HG03139 (cell line): ENCODE measurements around the gene MAEL.

Experiments used
- ATAC-seq: cut with Tn5 transposase; IDR thresholded peaks from one replicate; pipeline ENCODE4 v1.9.1; 2021; ENCODE audit not compliant: unreplicated experiment

Gene MAEL

DNA sequence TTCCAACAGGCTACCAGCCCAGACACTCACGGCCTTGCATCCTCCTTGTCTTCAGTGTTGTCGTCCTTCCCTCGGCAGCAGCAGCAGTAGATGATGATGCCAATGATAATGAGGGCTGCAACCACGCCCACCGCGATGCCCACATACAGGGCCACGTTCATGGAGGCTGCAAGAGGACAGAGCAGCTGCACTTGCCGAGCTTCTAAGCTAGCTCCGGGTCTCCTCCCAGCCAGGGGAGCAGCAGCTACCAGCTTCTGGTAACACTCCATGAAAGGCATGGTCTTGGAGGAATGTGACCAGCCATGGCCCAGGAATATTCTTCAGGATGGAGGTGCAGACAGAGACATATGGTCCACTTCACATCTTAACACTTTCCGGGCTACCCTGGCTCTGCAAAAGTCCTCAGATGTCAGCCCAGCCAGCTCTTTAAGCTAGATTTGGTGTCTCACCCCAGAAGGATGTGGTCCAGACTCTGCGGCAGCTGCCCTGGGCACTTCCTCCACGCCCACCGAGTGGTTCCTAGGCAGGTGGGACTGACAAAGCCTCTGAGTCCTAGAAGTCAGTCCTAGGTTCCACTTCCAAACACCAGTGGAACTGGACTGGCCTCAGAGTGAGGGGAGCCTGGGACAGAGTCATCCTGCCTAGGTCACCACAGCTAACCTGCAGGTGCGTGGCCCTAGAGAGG lies 66.0 kb downstream of the MAEL start:
- no peak for ATAC-seq

DNA sequence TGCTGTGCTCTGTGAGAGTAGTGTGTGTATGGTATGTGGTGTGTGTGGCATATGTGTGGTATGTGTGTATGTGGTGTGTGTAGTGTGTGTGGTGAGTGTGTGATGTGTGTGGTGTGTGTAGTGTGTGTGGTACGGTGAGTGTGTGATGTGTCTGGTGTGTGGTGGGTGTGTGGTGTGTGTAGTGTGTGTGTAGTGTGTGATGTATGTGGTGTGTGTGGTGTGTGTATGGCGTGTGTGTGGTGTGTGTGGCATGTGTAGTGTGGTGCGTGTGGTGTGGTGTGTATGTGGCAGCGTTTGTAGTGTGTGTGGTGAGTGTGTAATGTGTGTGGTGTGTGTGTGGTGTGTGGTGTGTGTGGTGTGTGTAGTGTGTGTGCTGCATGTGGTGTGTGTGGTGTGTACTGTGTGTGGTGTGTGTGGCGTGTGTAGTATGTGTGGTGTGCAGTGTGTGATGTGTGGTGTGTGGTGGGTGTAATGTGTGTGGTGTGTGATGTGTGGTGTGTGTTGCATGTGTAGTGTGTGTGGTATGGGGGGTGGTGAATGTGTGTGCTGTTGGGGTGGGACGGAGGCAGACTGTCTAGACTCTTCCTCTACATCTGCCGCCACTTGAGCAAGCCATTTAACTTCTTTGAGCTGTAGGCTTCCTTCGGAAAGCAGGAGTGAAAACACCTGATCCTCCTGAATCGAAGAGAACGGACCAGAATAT lies 67.6 kb downstream of the MAEL start:
- no peak for ATAC-seq

DNA sequence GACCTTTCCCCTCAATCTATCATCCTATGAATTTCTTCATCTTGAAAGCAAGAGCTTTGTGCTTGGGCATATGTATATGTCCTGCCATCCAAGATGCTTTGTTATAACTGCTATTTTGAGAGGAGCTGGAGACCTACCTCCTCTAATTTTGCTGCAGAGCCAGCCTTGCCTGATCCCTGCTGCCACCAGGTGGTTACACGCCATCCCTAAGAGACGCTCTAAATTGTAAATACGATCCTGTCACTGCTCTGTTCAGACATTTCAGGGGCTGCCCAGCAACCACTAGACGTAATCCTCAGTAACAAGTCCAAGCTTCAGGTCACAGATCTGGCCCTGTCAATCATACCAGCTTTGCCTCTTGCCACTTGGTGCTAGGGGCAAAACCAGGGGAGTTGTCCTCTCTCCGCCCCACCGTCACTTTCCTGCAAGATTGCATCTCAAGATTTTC lies 68.2 kb downstream of the MAEL start:
- ATAC-seq = peak; percentile 55

DNA sequence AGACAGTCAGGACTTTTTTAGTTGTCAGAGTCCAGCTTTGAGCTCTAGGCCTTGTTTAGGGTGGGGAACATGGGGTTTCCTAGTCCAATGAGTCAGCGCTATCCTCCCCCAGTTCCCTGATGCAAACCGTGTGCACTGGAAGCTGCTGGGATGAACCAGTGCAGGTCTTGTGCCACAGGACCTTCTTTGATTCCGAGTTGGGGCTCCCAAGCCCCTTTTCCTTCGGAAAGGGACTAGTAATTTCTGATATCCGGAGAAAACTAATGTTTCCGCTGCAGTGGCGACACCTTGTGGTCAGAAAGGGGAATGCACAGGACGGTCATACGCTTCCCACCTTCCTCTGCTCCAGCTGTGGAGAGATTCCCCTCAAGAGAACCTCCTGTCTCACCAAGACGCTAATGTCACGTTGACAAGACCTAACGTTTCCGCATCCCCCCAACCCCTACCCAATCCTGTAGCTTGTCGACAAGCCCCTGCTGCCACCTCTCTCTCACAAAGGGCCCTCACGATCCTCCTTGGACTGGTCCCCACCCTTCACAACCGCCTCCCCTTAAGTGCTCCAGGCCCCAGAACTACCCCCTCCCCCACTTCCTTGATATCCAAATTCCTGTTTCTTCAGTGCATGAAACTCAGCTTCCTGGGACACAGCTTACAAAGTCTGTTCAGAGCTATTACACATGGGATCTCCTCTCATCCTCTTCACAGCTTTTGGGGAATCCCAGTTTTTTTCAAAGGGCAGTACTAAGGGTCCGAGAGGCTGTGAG lies 70.1 kb downstream of the MAEL start:
- ATAC-seq = no peak

DNA sequence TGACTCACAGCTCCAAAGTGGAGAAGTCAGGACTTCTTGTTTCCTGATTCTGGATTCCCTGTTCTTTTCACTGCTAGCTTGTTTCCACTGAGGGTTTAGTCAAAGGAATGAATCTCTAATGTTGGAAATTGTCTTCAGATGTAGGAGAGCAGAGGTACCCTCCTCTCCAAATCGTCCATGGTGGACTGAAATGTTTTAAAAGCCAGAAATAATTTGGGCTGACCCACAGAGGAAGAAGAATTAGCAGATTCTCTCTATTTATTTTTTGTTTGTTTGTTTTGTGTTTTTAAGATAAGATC lies 70.7 kb downstream of the MAEL start:
- no peak for ATAC-seq

DNA sequence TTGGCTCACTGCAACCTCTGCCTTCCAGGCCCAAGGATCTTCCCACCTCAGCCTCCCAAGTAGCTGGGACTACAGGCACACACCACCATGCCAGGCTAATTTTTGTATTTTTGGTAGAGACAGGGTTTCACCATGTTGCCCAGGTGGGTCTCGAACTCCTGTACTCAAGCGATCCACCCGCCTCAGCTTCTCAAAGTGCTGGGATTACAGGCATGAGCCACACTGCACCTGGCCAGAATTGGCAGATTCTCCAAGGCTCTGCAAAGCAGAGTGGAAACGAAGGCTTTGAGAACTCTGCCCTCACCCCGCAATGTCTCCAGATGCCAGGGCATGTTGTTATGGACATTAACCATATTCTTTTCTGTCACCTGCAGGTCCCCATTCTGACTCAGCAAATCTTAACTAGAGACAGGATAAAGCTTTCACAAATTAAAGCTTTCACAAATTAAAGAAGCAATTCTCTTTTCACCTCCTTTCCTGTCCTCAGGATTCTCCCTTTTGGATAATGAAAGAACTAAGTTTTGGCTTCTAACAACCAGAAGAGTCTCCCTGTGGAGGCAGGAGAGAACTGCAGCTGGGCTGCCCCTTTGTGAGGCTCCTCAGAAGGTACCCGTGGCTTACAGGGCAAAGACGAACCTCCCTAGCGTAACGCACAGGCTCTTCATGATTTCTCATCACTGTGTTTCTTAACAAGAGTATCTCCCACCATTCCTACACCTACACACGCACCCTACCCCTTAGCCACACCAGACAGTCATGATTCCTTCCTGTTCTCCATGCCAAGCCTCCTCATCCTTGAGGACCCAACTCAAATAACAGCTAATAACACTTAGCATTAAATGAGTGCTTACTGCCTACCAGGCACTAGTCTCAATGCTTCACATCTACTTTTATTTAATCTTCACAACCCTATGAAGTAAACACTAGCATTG lies 71.3 kb downstream of the MAEL start:
- ATAC-seq = no peak

DNA sequence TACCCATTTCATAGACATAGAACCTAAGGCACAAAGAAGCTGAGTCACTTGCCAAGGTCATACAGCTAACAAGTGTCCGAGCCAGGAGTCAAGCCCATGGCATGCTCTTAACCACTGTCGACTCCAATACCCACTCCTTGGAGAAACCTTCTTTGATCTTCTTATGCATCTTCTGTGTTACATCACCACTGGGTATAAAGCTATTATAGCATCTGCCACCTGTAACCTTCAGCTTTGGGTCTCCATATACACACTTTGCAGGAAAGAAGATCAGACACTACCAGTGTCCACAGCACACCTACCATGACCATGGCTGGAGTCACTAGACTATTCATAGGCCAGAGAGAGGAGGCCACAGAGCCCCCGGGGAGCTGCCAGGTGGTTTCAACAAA lies 72.0 kb downstream of the MAEL start:
- ATAC-seq = no peak

DNA sequence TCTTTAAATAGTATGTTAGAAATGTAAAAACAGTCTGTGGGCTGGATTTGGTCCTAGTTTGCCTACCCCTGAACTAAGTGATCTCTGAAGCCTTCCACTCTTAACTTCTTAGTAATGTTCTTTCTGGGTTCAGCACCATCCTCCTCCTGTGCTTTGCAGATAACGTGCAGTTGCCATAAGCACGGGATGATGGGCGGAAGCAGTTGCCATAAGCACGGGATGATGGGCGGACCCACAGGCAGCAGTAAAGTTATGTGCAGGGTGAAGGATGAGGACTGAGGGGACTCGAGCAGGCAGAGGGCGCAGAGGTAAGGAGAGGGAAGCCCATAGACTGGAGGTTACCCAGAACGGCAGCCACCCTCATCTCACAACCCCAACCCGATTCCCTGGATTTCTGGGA lies 75.5 kb downstream of the MAEL start:
- ATAC-seq = no peak

DNA sequence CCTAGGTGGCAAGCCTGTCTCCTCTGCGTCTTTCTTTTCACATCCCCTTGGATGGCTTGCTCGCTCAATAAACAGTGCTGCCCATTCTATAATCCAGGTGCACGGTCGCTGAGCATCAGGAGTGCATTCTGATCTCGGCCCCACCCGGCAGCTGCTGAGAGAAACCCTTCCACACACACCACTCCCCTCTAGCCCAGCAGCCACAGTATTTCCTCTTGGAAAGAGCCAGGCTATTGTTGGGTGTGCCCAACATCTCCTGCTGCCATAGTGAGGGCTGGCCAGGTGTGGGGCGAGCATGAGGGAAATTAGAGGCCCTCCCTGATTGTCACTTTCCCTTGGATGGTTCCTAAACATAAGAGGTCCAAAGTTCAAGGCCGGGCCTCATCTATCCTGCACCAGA lies 76.4 kb downstream of the MAEL start:
- no peak for ATAC-seq

DNA sequence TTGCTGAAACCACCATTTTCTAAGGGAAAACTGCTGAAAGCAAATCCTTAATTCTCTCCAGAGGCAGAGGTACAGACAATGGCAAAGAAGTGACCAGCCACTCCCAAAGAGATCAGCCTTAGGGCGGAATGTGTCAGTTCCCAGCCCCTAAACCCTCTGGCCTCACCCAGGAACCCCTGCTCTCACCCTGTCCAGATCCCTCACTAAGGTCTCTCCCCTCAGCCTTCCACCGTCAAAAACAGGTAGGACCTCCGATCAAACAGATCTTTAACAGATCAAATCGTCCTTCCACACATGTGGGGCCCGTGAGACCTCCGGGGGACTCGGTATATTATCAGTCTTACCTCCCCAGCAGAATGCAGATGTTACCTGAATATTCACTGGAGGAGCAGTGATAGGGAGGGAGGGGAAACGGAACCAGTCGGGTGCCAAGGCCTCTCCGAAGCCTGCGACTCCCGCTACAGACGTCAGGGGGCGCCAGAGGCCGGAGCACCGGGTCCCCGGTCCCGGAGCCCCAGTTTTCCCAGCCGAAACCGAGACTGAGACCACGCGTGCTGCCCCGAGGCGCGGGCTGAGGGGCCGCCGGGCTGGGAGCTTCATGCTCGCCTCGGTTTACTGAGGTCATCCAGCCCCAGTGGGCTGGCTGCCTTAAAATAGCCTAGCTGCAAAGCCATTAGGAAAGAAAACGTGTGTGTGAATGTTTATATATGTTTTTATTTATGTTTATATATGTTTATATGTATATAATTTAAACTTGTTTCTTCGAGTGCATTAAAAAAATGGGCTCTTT lies 77.4 kb downstream of the MAEL start:
- ATAC-seq = peak; percentile 67

DNA sequence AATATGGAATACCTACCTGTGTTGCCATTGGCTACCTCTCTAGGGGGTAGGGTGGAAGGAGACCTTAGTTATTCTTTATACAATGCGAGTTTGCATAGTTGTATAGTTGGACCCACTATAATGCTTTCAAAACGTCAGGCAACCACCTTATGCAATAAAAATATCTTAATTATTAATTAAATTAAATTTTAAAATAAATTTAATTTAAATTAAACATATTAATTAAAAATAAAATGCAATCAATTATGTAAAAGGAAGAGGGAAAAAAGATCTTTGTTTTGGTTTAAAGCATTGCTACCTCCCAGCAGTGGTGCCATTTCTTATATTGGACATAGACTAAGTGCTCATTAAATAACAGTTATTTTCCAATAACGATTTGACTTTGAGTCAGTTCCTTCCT lies 78.8 kb downstream of the MAEL start:
- ATAC-seq = no peak

DNA sequence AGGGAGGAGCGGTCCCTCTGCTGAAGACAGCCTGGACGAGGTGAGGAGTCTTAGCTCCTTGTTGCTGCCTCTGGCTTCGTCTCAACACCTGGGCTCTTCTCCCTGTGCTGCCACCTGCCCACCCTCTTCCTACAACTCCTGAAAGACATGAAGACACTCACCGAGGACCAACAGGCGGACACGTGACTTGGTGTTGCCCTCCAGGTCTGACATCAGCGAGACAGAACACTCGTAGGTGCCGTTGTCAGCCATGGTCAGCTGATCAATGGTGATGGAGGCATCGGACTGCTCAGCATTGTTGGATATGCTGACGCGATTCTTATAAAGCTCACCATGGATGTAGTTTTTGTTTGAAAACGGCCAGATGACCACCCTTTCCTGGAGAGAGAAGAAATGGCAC lies 79.7 kb downstream of the MAEL start:
- no peak for ATAC-seq

DNA sequence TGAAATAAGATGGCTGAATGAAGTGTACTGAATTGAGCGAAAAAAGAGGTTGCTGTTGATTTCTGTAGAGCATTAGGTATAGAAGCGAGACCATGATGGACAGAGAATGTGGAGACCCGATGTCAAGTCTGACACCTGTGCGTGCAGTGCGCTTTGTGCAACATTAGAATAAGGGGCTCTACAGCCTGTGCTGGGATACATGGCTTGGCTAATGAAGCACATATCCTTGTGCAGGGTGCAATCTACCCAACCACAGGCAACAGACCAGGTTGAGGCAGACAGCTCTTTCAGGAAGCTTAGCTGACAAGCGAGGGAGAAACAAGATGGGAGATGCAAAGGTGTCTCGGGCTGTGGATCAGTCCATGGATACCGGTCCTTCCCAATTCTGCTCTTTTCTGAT lies 82.2 kb downstream of the MAEL start:
- no peak for ATAC-seq
